HG03025 (cell line): ENCODE data around the gene BCAS1.

Source experiments
- ATAC-seq: cut with Tn5 transposase; IDR thresholded peaks from one replicate; pipeline ENCODE4 v1.9.1; 2021; ENCODE audit warnings: mild to moderate bottlenecking, moderate library complexity; ENCODE audit not compliant: unreplicated experiment, low FRiP score

The BCAS1 gene, protein sequence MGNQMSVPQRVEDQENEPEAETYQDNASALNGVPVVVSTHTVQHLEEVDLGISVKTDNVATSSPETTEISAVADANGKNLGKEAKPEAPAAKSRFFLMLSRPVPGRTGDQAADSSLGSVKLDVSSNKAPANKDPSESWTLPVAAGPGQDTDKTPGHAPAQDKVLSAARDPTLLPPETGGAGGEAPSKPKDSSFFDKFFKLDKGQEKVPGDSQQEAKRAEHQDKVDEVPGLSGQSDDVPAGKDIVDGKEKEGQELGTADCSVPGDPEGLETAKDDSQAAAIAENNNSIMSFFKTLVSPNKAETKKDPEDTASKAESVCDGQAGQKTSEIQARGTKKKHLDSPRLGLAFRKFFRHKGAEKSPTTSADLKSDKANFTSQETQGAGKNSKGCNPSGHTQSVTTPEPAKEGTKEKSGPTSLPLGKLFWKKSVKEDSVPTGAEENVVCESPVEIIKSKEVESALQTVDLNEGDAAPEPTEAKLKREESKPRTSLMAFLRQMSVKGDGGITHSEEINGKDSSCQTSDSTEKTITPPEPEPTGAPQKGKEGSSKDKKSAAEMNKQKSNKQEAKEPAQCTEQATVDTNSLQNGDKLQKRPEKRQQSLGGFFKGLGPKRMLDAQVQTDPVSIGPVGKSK

GRCh38 chr20:54070187-54070987 lies at the start of gene BCAS1:
Gene BCAS1 (minus strand): TSS chr20:54070594. CDS start chr20:54058718, 11,876 bp downstream.
- no peak for ATAC-seq

DNA sequence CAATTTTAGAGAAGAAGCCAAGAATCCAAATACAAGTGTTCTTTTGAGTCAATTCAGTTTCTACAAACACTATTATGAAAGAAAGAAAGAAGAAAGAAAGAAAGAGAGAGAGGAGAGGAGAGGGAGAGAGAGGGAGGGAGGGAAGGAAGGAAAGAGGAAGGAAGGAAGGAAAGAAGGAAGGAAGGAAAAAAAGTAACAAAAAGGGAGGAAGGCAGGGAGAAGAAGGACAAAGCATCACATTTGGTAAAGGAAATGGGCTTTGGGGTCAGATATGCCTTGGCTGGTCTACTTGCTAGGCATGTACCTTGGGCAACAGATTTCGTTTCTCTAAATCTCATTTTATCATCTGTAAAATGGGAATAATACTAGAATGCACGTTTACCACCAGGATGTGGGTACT lies 49.4 kb upstream of the BCAS1 start:
- no peak for ATAC-seq

DNA sequence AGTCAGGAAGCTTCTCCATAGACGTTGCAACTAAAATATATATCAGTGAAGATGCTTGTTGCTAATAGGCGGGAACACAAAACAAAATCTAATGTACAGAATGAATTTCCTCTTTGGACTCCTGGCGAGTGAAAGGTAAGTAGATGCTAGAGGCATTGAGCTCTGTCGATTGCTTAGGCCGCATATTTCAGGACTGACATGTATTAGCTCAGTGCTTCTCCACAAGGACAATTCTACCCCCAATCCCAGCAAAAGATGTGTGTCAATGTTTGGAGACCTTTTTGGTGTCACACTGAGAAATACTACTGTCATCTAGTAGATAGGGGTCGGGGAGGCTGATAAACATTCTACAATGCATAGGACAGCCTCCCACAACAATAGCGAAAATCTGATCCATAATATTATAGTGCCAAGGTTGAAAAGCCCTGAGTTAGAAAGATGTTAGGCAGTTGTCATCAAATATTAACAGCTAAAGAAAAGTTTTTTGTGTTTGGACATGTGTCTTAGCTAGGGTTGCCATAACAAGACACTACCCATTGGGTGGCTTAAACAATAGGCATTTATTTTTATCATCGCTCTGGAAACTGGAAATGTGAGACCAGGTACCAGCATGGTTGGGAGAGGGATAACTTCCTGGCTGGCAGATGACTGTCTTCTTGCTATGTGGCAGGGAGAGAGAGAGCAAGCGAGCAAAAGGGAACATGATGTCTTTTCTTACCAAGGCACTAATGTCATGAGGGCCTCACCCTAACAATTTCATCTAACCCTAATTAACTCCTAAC lies 48.0 kb upstream of the BCAS1 start:
- no peak for ATAC-seq

DNA sequence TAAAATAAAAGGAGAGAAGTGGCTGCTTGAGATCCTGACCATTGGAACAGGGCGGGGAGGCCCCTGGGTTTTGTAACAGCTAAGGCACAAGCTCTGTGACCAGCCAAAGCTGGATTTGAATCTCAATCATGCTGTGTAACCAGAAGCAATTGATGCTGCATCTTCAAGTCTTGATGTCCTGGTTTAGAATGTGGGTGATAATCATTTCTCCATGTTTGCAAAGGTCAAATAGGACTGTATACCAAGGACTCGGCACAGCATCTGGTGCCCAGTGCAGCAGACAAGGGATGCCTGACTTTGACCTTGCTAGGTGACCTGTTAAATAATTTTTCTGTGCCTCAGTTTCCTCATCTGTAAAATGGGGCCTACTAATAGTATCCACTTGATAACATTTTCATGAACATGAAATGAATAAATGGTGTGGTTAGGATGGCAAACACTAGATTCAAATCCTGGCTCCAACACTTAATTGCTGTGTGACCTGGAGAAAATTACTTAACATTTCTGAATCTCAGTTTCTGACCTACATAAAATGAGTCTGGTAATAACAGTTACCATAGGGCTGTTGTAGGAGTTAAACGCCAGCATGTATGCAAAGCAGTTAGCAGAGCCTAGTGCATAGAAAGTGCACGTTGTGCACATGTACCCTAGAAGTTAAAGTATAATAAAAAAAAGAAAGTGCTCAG lies 46.3 kb upstream of the BCAS1 start:
- no peak for ATAC-seq

- no peak for ATAC-seq
Measured at GRCh38 chr20:54115172-54115854, 44.9 kb upstream of the BCAS1 start.

GRCh38 chr20:54114109-54114508 lies 43.7 kb upstream of the BCAS1 start:
- ATAC-seq = no peak

DNA sequence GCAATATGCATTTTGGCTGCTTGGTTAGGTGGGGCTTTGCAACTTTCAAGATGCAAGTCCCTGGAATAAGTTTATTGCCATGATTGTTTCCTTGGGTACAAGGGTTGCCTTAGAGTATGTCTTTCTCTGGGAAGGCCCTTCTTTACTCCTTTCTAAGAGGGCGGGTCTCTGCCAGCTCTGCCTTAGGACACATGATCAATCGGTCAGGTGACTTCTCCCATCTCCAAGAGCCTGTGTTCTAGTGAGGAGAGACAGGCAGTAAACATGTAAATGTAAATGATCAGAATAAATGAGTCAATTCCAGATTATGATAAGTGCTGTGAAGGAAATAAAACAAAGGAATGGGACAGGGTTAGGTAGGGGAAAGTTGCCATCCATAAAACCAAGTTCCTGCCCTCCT lies 43.2 kb upstream of the BCAS1 start:
- no peak for ATAC-seq

- no peak for ATAC-seq
Measured at GRCh38 chr20:54112221-54112884, 42.0 kb upstream of the BCAS1 start.

- ATAC-seq = no peak
Measured at GRCh38 chr20:54111460-54111859, 41.1 kb upstream of the BCAS1 start.

DNA sequence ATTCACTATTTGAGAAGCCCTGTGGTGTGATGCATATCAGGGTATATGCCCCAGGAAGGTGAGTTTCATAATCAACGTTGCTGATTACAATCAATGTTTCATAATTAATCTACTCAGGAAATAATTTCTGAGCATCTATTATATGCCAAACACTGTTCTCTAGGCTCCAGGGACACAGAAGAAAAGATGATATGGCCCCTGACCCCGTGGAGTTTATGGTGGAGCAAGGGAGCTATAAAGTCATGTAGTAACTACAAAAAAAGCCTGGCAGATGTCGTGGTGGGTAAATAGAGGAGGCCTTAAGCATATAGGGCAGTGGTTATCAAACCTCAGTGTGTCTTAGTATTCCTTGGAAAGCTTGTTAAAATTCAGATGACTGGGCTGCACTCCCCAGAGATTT lies 40.1 kb upstream of the BCAS1 start:
- no peak for ATAC-seq

- no peak for ATAC-seq
Measured at GRCh38 chr20:54110041-54110440, 39.6 kb upstream of the BCAS1 start.

GRCh38 chr20:54108817-54109216 lies 38.4 kb upstream of the BCAS1 start:
- ATAC-seq = no peak

- ATAC-seq = no peak
Measured at GRCh38 chr20:54108326-54108642, 37.9 kb upstream of the BCAS1 start.

DNA sequence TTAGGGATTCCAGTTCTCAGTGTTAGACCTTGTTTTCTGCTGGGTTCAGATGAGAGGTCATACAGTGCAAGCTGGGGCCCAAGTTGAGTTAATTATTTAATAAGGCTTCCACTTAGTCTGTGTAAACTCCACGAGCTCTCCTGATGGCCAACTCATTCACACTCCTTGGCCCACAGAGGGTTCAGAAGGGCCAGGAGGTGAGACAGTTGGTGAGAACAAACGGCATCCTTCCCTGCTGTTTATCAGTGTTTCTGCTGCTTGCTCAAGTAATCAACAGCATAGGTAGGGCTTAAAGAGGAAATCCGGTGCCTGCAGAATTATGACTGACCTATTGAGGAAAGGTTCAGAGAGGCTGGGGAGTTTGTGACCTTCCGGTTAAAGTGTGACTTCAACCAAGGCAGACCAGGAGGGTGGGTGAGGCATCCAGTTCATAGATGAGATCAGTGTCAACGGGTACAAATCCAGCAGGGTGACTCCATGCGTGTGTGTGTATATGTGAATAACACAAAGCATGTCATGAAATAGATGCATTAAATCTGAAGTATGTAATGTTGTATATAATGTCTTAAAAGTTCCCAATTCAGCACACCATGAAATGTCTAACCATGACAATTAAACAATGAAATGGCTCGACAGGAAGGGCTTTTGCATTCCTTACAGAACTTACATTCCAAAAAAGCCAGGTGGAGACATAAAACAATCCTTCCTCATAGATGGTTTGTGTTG lies 37.4 kb upstream of the BCAS1 start:
- ATAC-seq = no peak

DNA sequence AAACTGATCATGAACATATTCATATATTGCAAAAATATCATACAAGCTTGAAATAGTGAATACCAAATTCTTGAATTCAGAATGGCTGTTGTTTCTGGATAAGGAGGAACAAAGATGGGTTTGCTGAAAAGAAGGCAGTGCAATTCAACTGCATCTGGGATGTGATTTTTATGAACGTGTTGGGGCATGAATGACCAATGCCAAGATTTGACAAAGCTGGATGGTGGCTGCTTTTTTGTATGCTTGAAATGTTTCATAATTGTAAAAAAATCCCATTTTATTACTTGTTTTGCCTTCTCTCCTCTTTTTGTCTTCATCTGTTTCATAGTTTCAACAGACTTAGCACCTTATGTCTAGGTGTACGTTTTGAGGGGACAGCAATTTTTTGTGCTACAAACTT lies 36.8 kb upstream of the BCAS1 start:
- ATAC-seq = no peak

DNA sequence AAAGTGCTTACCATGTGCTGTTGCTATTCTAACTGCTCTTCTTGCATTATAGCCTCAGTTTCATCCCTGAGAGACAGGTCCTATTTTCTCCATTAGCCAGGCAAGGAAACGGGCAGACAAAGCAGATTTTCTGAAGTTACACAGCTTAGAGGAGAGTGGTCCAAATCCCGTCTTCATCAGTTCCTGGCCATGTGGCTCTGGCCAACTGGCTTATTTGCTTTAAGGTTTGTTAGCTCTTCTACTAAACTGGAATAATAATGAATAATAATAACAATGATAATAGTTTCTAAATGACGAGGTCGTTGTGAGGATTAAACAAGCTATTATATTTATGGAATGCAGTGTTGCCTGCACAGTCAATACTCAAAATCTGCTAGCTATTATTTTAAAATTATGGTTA lies 35.8 kb upstream of the BCAS1 start:
- ATAC-seq = no peak

GRCh38 chr20:54105653-54106052 lies 35.3 kb upstream of the BCAS1 start:
- no peak for ATAC-seq

GRCh38 chr20:54104781-54105180 lies 34.4 kb upstream of the BCAS1 start:
- ATAC-seq = no peak
